Renal cortex interstitium (tissue), 11 donors: ENCODE data around the gene ABCC4. TPM values are rescaled to one million over a fixed set of nuclear protein-coding genes. Genes with fewer than 3 reads are reported as not detected.
"Not testable (repeated sequence)": the region's sequence is repeated elsewhere in the genome, so short reads cannot be mapped to it uniquely, and the experiment has no call there.

Experiments used
- DNase-seq, 11 donors: peaks; one replicate each; pipeline ENCODE4 v3.0.0-alpha.2; 2013; ENCODE audit warnings: low read depth in 9 of 11, low spot score in 4 of 11; ENCODE audit errors: extremely low read depth in 1 of 11
- polyA plus RNA-seq, 3 donors: library from polyadenylated mRNA; unstranded; fragments of 120-200 nt; gene quantifications; one replicate each; pipeline ENCODE4 v1.2.1, GENCODE V29; 2013; ENCODE audit not compliant: insufficient read length in 3 of 3

The ABCC4 gene
- polyA plus RNA-seq, 3 donors: 17.5 to 25.1 (median 22.7) TPM

GRCh38 chr13:95185311-95185710, 115.9 kb downstream of the ABCC4 start:
- no peak for DNase-seq

DNA sequence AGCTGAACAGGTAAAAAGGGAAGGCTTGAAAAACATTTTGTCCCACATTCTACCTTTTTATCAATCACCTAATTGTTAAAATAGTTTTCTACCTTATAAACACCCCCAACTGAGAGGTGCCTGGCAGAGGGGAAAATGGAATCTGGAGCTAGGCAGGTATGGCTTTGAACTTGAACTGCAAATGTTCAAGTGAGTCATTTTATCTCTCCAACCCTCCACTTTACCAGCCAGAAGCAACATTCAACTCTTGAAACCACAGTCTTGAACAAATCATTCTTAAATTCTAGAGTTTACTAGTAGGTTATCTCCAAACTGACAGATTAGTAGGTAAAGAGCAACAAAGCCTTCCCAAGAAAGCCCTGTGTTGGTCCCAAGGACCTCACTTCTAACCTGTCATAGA, 116.9 kb downstream of the ABCC4 start:
- no peak for DNase-seq

GRCh38 chr13:95182570-95183265, 118.5 kb downstream of the ABCC4 start:
- no peak for DNase-seq

- DNase-seq: no peak
Observed at GRCh38 chr13:95181586-95181985, 119.7 kb downstream of the ABCC4 start.

DNA sequence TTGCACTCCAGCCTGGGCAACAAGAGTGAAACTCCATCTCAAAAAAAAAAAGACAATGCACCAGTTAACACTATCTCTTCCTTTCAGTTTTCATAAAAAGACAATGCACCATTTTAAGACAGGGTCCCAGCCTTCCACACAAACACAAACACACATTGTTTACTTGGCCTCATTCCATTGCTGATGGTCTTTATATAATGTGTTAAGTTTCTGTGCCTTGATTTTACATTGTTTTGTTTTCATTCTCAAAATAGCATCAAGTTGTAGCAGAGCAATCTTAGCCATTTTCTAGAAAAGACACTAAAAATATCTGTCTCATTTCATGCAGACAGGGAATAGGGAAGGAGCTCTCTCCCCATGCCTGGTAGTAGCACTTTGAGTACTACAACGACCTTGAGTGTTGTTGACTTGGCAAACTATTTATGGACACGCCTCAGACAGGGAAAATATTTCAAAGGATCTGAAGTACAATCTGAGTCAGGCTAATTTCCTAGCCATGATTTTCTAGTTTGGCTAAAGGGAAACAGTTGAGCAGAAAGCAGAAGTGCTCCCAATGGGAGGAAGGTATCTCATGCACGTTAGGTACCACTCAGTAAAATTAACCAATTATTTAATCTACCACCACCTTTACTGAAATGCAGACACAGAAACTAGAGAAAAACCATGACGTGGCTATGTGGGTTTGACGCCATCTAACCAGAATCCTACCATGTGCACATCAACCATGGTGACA, 120.6 kb downstream of the ABCC4 start:
- DNase-seq: no peak

- DNase-seq: no peak
Observed at GRCh38 chr13:95176611-95177259, 124.5 kb downstream of the ABCC4 start.

DNA sequence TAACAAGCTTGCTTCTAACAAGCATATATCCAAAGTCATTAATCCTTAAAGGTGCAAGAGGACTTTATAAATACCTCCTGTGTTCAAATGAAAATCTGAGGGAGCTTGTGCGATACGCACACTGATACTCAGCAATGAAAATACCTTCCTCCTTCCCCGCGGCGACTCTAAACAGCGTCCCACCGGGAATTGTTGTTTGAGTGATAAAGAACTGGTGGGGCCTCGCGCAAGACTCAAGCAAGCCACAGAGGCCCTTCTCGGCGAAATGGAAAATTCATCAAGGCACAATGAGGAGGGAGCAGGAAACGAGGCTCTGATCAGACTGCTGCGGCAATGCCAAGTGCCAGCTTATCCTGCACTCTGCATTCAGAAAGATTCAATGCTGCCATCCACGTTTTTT, 126.7 kb downstream of the ABCC4 start:
- no peak for DNase-seq

DNA sequence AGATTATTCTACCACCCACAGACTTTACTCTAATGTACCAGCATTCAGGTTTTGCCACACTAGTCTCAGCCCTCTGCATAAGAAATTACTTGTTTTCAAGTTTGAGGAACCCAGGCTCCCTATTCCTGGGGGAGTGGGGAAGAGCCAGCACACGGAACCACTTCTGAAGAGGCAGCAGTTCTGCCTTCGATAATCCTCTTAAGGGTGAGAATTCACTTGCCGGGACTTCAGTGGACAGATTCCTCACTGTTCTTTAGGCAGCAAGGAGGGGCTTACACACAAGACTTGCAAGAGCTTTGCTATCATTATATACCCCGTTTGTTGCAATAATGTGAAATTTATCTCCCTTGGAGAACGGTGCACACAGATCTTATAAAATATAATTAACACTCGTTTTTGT, 133.1 kb downstream of the ABCC4 start:
- DNase-seq: no peak

DNA sequence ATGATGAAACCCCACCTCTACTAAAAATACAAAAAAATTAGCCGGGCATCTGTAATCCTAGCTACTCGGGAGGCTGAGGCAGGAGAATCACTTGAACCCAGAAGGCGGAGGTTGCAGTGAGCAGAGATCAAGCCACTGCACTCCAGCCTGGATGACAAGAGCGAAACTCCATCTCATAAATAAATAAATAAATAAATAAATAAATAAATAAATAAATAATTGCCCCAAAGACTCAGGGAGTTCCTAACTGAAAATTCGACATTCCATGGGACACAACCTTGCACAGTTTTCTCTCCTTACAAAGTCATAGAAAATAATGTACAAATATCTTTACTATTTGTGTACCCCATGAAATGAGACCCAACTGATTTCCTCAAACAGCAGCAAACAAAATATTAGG, 134.2 kb downstream of the ABCC4 start:
- DNase-seq: not testable (repeated sequence)

GRCh38 chr13:95164830-95165229, 136.4 kb downstream of the ABCC4 start:
- no peak for DNase-seq

GRCh38 chr13:95160112-95160906, 140.9 kb downstream of the ABCC4 start:
- no peak for DNase-seq

DNA sequence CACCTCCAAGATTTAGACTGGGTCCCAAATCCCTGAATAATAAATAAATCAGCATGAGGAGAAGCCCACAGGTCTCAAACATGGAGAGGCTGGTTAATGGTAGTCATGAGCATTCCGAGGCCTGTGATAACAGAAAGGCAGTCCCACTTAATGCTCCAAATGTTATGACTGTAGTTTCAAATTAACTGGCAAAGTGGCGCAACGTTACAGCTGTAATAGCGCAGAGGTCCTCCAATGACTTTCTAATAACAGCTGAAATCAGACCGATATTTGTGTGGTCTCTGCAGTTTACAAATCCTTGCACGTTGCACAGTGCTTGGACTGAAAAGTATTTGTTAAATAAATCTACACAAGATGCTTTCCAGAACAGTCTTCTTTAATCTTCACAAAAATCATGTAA, 141.8 kb downstream of the ABCC4 start:
- no peak for DNase-seq

DNA sequence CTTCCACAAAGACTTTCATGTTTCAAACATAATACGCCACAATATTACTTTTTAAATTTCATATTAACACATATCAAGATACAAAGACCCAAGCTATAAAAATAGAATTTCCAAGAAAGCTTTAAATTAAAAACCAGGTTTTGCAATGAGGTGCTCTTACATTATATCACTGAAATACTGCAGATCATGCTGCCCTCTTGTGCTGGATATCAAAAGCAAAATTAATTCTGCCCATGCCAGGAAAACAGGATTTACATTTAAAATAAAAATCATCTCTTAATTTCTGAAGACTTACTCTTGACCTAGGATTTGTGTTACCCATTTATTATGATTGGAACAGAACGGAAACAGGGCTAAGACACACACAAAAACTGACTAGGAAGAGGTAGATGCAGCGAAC, 145.0 kb downstream of the ABCC4 start:
- DNase-seq: no peak

GRCh38 chr13:95155504-95155903, 145.7 kb downstream of the ABCC4 start:
- no peak for DNase-seq

- no peak for DNase-seq
Observed at GRCh38 chr13:95155093-95155492, 146.2 kb downstream of the ABCC4 start.

- DNase-seq: no peak
Observed at GRCh38 chr13:95154413-95154886, 146.8 kb downstream of the ABCC4 start.

DNA sequence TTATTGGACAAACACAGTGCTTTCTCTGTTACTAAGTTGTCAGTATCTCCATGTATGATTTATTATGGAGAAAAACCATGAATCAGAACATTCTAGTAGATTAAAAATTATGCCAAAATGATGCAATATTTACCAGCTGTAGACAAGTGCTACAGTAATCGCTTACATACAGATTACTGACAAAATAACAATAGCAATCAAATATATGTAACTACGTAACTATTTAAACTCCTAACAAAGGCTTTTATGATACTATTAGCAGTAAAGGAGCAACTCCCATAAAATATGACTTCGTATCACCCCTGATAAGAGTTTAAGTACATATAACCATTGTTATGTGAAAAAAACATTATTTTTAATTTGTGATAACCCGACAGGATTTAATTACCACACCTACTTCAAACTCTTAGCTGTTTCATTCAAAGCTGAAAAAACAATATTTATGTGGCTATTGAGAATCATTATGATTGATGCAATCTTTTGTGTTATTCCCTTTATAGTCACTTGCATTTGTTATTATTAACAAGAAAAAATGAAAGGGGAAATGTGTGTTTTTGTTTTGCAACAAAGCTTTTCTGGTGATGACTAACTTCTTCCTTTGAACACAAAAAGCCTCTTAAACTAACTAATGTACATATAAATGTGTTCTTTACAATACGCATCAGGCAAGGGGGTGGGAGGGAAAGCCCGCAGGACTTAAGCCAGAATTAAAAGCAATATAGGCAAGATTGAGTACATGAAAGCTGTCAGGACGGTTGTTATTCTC, 147.4 kb downstream of the ABCC4 start:
- no peak for DNase-seq

- no peak for DNase-seq
Observed at GRCh38 chr13:95151942-95152587, 149.2 kb downstream of the ABCC4 start.
